HCT116 (cell line): ENCODE measurements around the gene KNSTRN. TPM values are rescaled to one million over a fixed set of nuclear protein-coding genes. Genes with fewer than 3 reads are reported as not detected.

Experiments used
- ATAC-seq: fragments of 200-7000 bp; cut with Tn5 transposase; 2 replicates; pipeline ENCODE4 v1.9.1; 2020; ENCODE audit warnings: mild to moderate bottlenecking, moderate library complexity
- BruUV-seq: library from RNA; stranded (reverse); fragments of 400-500 nt; replicated peaks from 2 replicates; lab custom pipeline; 2021; lab: Mats Ljungman, UMichigan
- CTCF ChIA-PET: fragments of 300-600 bp; sonication (Branson Sonifier 250); formaldehyde crosslinking; loops from one replicate; lab custom pipeline; 2021; ENCODE audit warnings: antibody characterized with exemption; lab: Charles Lee
- POLR2A ChIA-PET: fragments of 300-600, 350-600 bp; sonication (Branson Sonifier 250); formaldehyde crosslinking; loops from one replicate; lab custom pipeline; 2021; ENCODE audit warnings: antibody characterized with exemption; lab: Charles Lee
- RAD21 ChIA-PET, 2 experiments: fragments of 300-600 bp; sonication (Branson Sonifier 250); formaldehyde crosslinking; loops; one replicate each; lab custom pipeline; 2023; ENCODE audit warnings: low total read pairs in 2 of 2; ENCODE audit not compliant: uncharacterized antibody in 2 of 2, unreplicated experiment in 2 of 2, low non-redundant PET in 1 of 2; lab: Charles Lee
- DNase-seq: peaks from one replicate; pipeline ENCODE4 v3.0.0-alpha.2; 2010; ENCODE audit warnings: low read depth, low spot score
- H2AFZ ChIP-seq: fragments of 200-600 bp; shearing (Covaris generic), sonication (generic); 2 replicates; pipeline ENCODE4 v1.6.1; 2017; ENCODE audit warnings: low read depth, mixed run types, mixed read lengths, antibody characterized with exemption, low read length; ENCODE audit not compliant: poor library complexity, severe bottlenecking
- H3K27ac ChIP-seq: 2 replicates; pipeline ENCODE4 v1.5.1; 2012; ENCODE audit warnings: low read depth, low read length
- H3K27me3 ChIP-seq: fragments of 200-600 bp; sonication (generic); 2 replicates; pipeline ENCODE4 v1.6.1; 2016; ENCODE audit warnings: mixed run types, low read length, mixed read lengths; ENCODE audit not compliant: insufficient read depth
- H3K36me3 ChIP-seq, 2 experiments: fragments of 200-500 bp in 1 of 2; fragments of 200-600 bp in 1 of 2; sonication (Bioruptor generic) in 1 of 2; sonication (generic) in 1 of 2; 2 replicates each; pipeline versions ENCODE4 v1.5.1 to v1.6.1; 2014 to 2016; ENCODE audit warnings: low read length in 2 of 2, inconsistent platforms in 1 of 2, mixed read lengths in 1 of 2, mixed run types in 1 of 2; ENCODE audit not compliant: insufficient read depth in 2 of 2, control insufficient read depth in 1 of 2
- H3K4me1 ChIP-seq, 2 experiments: fragments of 200-600 bp in 1 of 2; sonication (generic) in 1 of 2; 2 replicates each; pipeline versions ENCODE4 v1.5.1 to v1.6.1; 2012 to 2017; ENCODE audit warnings: low read length in 2 of 2, inconsistent platforms in 1 of 2, mild to moderate bottlenecking in 1 of 2, mixed read lengths in 1 of 2, mixed run types in 1 of 2, moderate library complexity in 1 of 2; ENCODE audit not compliant: insufficient read depth in 2 of 2, control insufficient read depth in 1 of 2
- H3K4me2 ChIP-seq: fragments of 200-600 bp; sonication (generic); 2 replicates; pipeline ENCODE4 v1.6.1; 2017; ENCODE audit warnings: mixed run types, low read length, mixed read lengths
- H3K4me3 ChIP-seq, 2 experiments: fragments of 200-600 bp in 1 of 2; sonication (generic) in 1 of 2; replicated peaks in 1 of 2; 2 replicates each; pipeline ENCODE4 v1.5.1; 2011 to 2016; ENCODE audit warnings: low read length in 2 of 2, control low read depth in 1 of 2, low read depth in 1 of 2, mild to moderate bottlenecking in 1 of 2, mixed read lengths in 1 of 2, mixed run types in 1 of 2
- H3K79me2 ChIP-seq: fragments of 200-600 bp; sonication (generic); 2 replicates; pipeline ENCODE4 v1.6.1; 2017; ENCODE audit warnings: mild to moderate bottlenecking, mixed run types, low read length, moderate library complexity, mixed read lengths; ENCODE audit not compliant: insufficient read depth
- H3K9ac ChIP-seq: fragments of 200-600 bp; sonication (generic); 2 replicates; pipeline ENCODE4 v1.6.1; 2016; ENCODE audit warnings: low read length, mixed read lengths
- H3K9me2 ChIP-seq: fragments of 200-600 bp; sonication (generic), shearing (Covaris generic); 2 replicates; pipeline ENCODE4 v1.6.1; 2017; ENCODE audit warnings: mixed run types, mild to moderate bottlenecking, moderate library complexity; ENCODE audit not compliant: insufficient read depth
- H3K9me3 ChIP-seq, 2 experiments: fragments of 200-500 bp in 1 of 2; fragments of 200-600 bp in 1 of 2; sonication (Bioruptor generic) in 1 of 2; sonication (generic) in 1 of 2; 2 replicates each; pipeline ENCODE4 v1.6.1; 2014 to 2017; ENCODE audit warnings: low read length in 2 of 2, mixed read lengths in 2 of 2, inconsistent platforms in 1 of 2, low read depth in 1 of 2, mild to moderate bottlenecking in 1 of 2, mixed run types in 1 of 2, moderate library complexity in 1 of 2; ENCODE audit not compliant: control insufficient read depth in 1 of 2, insufficient read depth in 1 of 2
- H4K20me1 ChIP-seq: fragments of 200-600 bp; sonication (generic), shearing (Covaris generic); 2 replicates; pipeline ENCODE4 v1.6.1; 2017; ENCODE audit warnings: mixed run types, mild to moderate bottlenecking, moderate library complexity; ENCODE audit not compliant: insufficient read depth
- ELF1 ChIP-seq: IDR thresholded peaks from 2 replicates; pipeline ENCODE4 v1.6.1; 2012; ENCODE audit warnings: low read depth, borderline replicate concordance
- EZH2 ChIP-seq: fragments of 200-600 bp; sonication (generic); IDR thresholded peaks from 2 replicates; pipeline ENCODE4 v1.6.1; 2017; ENCODE audit warnings: antibody characterized with exemption, mixed run types
- FOSL1 ChIP-seq: IDR thresholded peaks from 2 replicates; pipeline ENCODE4 v1.6.1; 2012; ENCODE audit warnings: low read depth
- RAD21 ChIP-seq: IDR thresholded peaks from 2 replicates; pipeline ENCODE4 v1.6.1; 2012; ENCODE audit warnings: low read depth, mild to moderate bottlenecking
- SIN3A ChIP-seq: IDR thresholded peaks from 2 replicates; pipeline ENCODE4 v1.6.1; 2012; ENCODE audit warnings: low read depth
- SRF ChIP-seq: IDR thresholded peaks from 2 replicates; pipeline ENCODE4 v1.6.1; 2012; ENCODE audit warnings: low read depth
- TCF7L2 ChIP-seq: IDR thresholded peaks from 2 replicates; pipeline ENCODE4 v1.7.0; 2011; ENCODE audit warnings: borderline replicate concordance, inconsistent platforms; ENCODE audit not compliant: insufficient read depth, insufficient read length; ENCODE audit errors: extremely low read depth
- YY1 ChIP-seq: IDR thresholded peaks from 2 replicates; pipeline ENCODE4 v1.6.1; 2011; ENCODE audit warnings: low read length, low read depth, moderate library complexity, mild to moderate bottlenecking; ENCODE audit not compliant: insufficient replicate concordance; ENCODE audit errors: extremely low read depth
- ZNF274 ChIP-seq: fragments of 200-500 bp; sonication (Bioruptor generic); IDR thresholded peaks from 2 replicates; pipeline ENCODE4 v1.6.1; 2014; ENCODE audit warnings: mild to moderate bottlenecking, low read depth, low read length, inconsistent platforms
- intact Hi-C: fragments of 100-400 bp; cut with micrococcal nuclease; formaldehyde crosslinking; loops from 2 replicates; pipeline ENCODE4 v1.10.0; 2022
- total RNA-seq: library from RNA; stranded (reverse); gene quantifications from one replicate; pipeline ENCODE4 v1.2.1, GENCODE V29; 2021; ENCODE audit not compliant: unreplicated experiment
- TF ChIP-seq, protein P1 (sequence below): IDR thresholded peaks from 2 replicates; pipeline ENCODE4 v1.6.1; 2011; ENCODE audit warnings: mild to moderate bottlenecking, low read length, moderate library complexity; ENCODE audit not compliant: insufficient replicate concordance; ENCODE audit errors: extremely low read depth
- TF ChIP-seq, protein P2 (sequence below): IDR thresholded peaks from 2 replicates; pipeline ENCODE4 v1.6.1; 2012
- TF ChIP-seq, protein P3 (sequence below): IDR thresholded peaks from 2 replicates; pipeline ENCODE4 v1.6.1; 2012
- TF ChIP-seq, protein P4 (sequence below): IDR thresholded peaks from 2 replicates; pipeline ENCODE4 v1.6.1; 2012; ENCODE audit warnings: low read depth

Gene KNSTRN
- total RNA-seq, 1 experiment from 2014 or later, result 84.1 TPM

DNA sequence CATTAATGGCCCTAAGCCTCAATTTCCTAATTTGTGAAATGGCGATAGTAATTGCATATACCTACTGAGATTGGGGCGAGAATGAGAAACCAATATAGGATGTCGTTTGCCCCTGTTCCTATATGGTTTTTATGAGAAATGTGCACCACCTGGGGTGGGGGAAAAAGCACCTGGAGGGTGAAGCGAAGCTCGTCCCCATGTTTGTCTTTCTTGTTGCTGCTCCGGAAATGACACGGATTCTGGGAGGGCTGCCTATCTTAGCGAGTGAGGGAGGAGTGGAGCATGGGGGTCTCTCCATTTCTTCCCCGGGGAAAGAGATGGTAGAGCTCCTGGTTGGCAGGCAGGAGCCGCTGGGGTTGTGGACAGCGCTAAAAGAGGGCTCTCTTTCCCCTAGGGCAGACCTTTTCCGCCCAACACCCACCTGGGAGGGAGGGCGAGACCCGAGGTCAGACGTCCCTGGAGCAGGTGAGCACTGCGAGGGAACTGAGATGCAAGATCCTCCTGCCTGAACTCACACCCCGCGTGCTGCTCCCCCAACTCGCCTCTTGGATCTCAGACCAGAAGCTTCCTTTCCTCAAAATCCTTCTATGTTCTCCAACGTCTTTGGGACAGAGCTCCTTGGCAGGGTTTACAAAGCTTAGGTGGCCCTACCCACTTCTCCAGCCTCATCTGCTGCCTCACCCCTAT, 52.6 kb downstream of the KNSTRN start:
- H3K9me3 ChIP-seq, result no peaks in the 10 kb centered on the region
- no peaks in the 10 kb centered on the region for H3K79me2 ChIP-seq
- H2AFZ ChIP-seq, result no peak overlapping the region
- H3K4me2 ChIP-seq, result no peak overlapping the region
- no peaks in the 10 kb centered on the region for H4K20me1 ChIP-seq
- no peak for ATAC-seq
- ChIA-PET RAD21 (no interaction called here), POLR2A (no interaction called here)
- no peak overlapping the region for H3K27ac ChIP-seq
- H3K36me3 ChIP-seq, result no peaks in the 10 kb centered on the region
- BruUV-seq, result no TSS peak
- H3K4me1 ChIP-seq, result peaks cover 7 to 18% of the 10 kb centered on the region in 2 experiments; a peak in 3 of 4 replicates
- intact Hi-C loops, result no loop called here
- TF ChIP-seq ZNF274, result no peak
- TF ChIP-seq, all 23 proteins: peak for 0
- no peaks in the 10 kb centered on the region for H3K27me3 ChIP-seq
- DNase-seq, result no peak
- H3K9me2 ChIP-seq, result no peaks in the 10 kb centered on the region
- no peak overlapping the region for H3K4me3 ChIP-seq
- no peak overlapping the region for H3K9ac ChIP-seq
- CTCF ChIA-PET, result no interaction called here

DNA sequence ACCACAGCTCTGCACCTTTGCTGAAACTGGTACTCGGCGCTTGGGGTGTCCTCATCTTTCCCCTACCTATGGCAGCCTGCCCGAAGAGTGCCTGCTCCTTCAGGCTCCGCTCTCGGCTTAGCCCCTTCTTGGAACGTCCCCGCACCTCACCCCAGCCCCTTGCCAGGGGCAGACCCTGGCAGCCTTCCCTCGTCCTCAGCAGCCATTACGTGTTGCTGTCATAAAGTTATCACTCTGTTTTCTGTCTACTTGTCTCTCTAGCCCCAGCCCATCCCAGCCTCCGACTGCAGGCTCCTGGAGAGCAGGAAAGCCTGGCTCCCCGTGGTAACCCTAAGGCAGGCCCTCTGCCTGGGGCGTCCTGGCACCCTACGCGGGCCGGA, 53.2 kb downstream of the KNSTRN start:
- no peak overlapping the region for H3K4me3 ChIP-seq
- H3K9me3 ChIP-seq, result no peaks in the 10 kb centered on the region
- ChIA-PET POLR2A (no interaction called here), RAD21 (no interaction called here), CTCF (no interaction called here)
- no peak overlapping the region for H3K9ac ChIP-seq
- H3K36me3 ChIP-seq, result no peaks in the 10 kb centered on the region
- TF ChIP-seq, protein P1, sequence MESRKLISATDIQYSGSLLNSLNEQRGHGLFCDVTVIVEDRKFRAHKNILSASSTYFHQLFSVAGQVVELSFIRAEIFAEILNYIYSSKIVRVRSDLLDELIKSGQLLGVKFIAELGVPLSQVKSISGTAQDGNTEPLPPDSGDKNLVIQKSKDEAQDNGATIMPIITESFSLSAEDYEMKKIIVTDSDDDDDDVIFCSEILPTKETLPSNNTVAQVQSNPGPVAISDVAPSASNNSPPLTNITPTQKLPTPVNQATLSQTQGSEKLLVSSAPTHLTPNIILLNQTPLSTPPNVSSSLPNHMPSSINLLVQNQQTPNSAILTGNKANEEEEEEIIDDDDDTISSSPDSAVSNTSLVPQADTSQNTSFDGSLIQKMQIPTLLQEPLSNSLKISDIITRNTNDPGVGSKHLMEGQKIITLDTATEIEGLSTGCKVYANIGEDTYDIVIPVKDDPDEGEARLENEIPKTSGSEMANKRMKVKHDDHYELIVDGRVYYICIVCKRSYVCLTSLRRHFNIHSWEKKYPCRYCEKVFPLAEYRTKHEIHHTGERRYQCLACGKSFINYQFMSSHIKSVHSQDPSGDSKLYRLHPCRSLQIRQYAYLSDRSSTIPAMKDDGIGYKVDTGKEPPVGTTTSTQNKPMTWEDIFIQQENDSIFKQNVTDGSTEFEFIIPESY, result no peak
- no peak for TF ChIP-seq EZH2
- TF ChIP-seq FOSL1, result no peak
- TF ChIP-seq ELF1, result no peak
- TF ChIP-seq, protein P2, sequence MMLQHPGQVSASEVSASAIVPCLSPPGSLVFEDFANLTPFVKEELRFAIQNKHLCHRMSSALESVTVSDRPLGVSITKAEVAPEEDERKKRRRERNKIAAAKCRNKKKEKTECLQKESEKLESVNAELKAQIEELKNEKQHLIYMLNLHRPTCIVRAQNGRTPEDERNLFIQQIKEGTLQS, result no peak
- TF ChIP-seq SIN3A, result no peak
- no peak for TF ChIP-seq YY1
- no peak for TF ChIP-seq ZNF274
- no peak for TF ChIP-seq SRF
- no peak for TF ChIP-seq RAD21
- TF ChIP-seq, protein P3, sequence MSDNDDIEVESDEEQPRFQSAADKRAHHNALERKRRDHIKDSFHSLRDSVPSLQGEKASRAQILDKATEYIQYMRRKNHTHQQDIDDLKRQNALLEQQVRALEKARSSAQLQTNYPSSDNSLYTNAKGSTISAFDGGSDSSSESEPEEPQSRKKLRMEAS, result no peak
- TF ChIP-seq TCF7L2, result no peak
- TF ChIP-seq, protein P4, sequence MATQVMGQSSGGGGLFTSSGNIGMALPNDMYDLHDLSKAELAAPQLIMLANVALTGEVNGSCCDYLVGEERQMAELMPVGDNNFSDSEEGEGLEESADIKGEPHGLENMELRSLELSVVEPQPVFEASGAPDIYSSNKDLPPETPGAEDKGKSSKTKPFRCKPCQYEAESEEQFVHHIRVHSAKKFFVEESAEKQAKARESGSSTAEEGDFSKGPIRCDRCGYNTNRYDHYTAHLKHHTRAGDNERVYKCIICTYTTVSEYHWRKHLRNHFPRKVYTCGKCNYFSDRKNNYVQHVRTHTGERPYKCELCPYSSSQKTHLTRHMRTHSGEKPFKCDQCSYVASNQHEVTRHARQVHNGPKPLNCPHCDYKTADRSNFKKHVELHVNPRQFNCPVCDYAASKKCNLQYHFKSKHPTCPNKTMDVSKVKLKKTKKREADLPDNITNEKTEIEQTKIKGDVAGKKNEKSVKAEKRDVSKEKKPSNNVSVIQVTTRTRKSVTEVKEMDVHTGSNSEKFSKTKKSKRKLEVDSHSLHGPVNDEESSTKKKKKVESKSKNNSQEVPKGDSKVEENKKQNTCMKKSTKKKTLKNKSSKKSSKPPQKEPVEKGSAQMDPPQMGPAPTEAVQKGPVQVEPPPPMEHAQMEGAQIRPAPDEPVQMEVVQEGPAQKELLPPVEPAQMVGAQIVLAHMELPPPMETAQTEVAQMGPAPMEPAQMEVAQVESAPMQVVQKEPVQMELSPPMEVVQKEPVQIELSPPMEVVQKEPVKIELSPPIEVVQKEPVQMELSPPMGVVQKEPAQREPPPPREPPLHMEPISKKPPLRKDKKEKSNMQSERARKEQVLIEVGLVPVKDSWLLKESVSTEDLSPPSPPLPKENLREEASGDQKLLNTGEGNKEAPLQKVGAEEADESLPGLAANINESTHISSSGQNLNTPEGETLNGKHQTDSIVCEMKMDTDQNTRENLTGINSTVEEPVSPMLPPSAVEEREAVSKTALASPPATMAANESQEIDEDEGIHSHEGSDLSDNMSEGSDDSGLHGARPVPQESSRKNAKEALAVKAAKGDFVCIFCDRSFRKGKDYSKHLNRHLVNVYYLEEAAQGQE, result no peak
- H3K4me2 ChIP-seq, result no peak overlapping the region
- no peaks in the 10 kb centered on the region for H3K79me2 ChIP-seq
- H4K20me1 ChIP-seq, result no peaks in the 10 kb centered on the region
- no peaks in the 10 kb centered on the region for H3K27me3 ChIP-seq
- no peak overlapping the region for H2AFZ ChIP-seq
- no peaks in the 10 kb centered on the region for H3K9me2 ChIP-seq
- no TSS peak for BruUV-seq
- intact Hi-C loops, result no loop called here
- no peak overlapping the region for H3K27ac ChIP-seq
- ATAC-seq (no peak), DNase-seq (no peak)
- H3K4me1 ChIP-seq, result peaks cover 7 to 17% of the 10 kb centered on the region in 2 experiments; a peak in 3 of 4 replicates
